K562 (cell line): ENCODE data around the gene APLNR. TPM values are rescaled to one million over a fixed set of nuclear protein-coding genes. Genes with fewer than 3 reads are reported as not detected.

Source experiments
- ATAC-seq: fragments of 200-7000 bp; cut with Tn5 transposase; 3 replicates; pipeline ENCODE4 v1.9.1; 2020; ENCODE audit warnings: moderate library complexity
- BruUV-seq: library from RNA; stranded (reverse); fragments of 400-500 nt; replicated peaks from 2 replicates; lab custom pipeline; 2021; lab: Mats Ljungman, UMichigan
- CTCF ChIA-PET: fragments of 300-600 bp; formaldehyde crosslinking; extraction: SDS; loops from one replicate; lab custom pipeline; 2021; ENCODE audit warnings: low intra/inter-chr PET ratio; lab: Yijun Ruan, JAX
- POLR2A ChIA-PET: fragments of 300-600, 350-650 bp; sonication (Branson Sonifier 250); formaldehyde crosslinking; extraction: SDS; loops from one replicate; lab custom pipeline; 2021; ENCODE audit warnings: antibody characterized with exemption, inconsistent platforms; lab: Yijun Ruan, JAX
- DNase-seq, 4 experiments: peaks; one replicate each; pipeline versions ENCODE4 v3.0.0 to v3.0.0-alpha.2; 2011 to 2018; ENCODE audit warnings: low spot score in 3 of 4, mixed read lengths in 3 of 4; ENCODE audit errors: extremely low read depth in 1 of 4
- FAIRE-seq: peaks from 2 replicates; lab custom pipeline; 2011; peaks lifted over from hg19 to GRCh38; lab: Jason Lieb, UNC
- H2AFZ ChIP-seq: 2 replicates; pipeline ENCODE4 v1.6.0; 2011; ENCODE audit warnings: low read depth, low read length, control low read depth, inconsistent platforms
- H3K27ac ChIP-seq: fragments of 200-600 bp; 3 replicates; pipeline ENCODE4 v1.8.0; 2011; ENCODE audit warnings: low read depth, mild to moderate bottlenecking, control low read depth, inconsistent platforms, low read length, moderate library complexity, mixed read lengths; ENCODE audit errors: extremely low read depth
- H3K27me3 ChIP-seq, 2 experiments: fragments of 300-600 bp in 1 of 2; 2 replicates in 1 of 2; 3 replicates in 1 of 2; pipeline versions ENCODE4 v1.6.0 to v1.8.0; 2011; ENCODE audit warnings: inconsistent platforms in 2 of 2, low read length in 2 of 2, mild to moderate bottlenecking in 1 of 2, mixed read lengths in 1 of 2, moderate library complexity in 1 of 2; ENCODE audit not compliant: control insufficient read depth in 2 of 2, insufficient read depth in 2 of 2
- H3K36me3 ChIP-seq: fragments of 300-600 bp; 3 replicates; pipeline ENCODE4 v1.8.0; 2011; ENCODE audit warnings: mild to moderate bottlenecking, low read length, inconsistent platforms; ENCODE audit not compliant: control insufficient read depth, insufficient read depth
- H3K4me1 ChIP-seq, 2 experiments: fragments of 200-600 bp in 1 of 2; replicated peaks in 1 of 2; 2 replicates in 1 of 2; 3 replicates in 1 of 2; pipeline versions ENCODE4 v1.5.1 to v1.8.0; 2011; ENCODE audit warnings: inconsistent platforms in 2 of 2, low read length in 2 of 2, mild to moderate bottlenecking in 1 of 2, mixed read lengths in 1 of 2, moderate library complexity in 1 of 2; ENCODE audit not compliant: control insufficient read depth in 2 of 2, insufficient read depth in 2 of 2
- H3K4me2 ChIP-seq: 2 replicates; pipeline ENCODE4 v1.6.1; 2011; ENCODE audit warnings: low read length, control low read depth, inconsistent platforms, mixed read lengths; ENCODE audit not compliant: insufficient read depth
- H3K4me3 ChIP-seq: fragments of 200-600 bp; sonication (generic), shearing (Covaris generic); 2 replicates; pipeline ENCODE4 v1.5.1; 2016; ENCODE audit warnings: control low read depth, inconsistent platforms
- H3K79me2 ChIP-seq: fragments of 200-600 bp; 3 replicates; pipeline ENCODE4 v1.8.0; 2011; ENCODE audit warnings: low read length, inconsistent platforms; ENCODE audit not compliant: control insufficient read depth, insufficient read depth
- H3K9ac ChIP-seq, 2 experiments: 2 replicates each; pipeline versions ENCODE4 v1.6.0 to v1.6.1; 2011; ENCODE audit warnings: low read depth in 2 of 2, low read length in 2 of 2, control low read depth in 1 of 2, inconsistent platforms in 1 of 2, mild to moderate bottlenecking in 1 of 2, mixed read lengths in 1 of 2; ENCODE audit not compliant: insufficient read depth in 1 of 2
- H3K9me1 ChIP-seq: one replicate; pipeline ENCODE4 v1.6.0; 2011; ENCODE audit warnings: inconsistent platforms, mild to moderate bottlenecking, low read length, moderate library complexity; ENCODE audit not compliant: control insufficient read depth, insufficient read depth
- H3K9me3 ChIP-seq: replicated peaks from 2 replicates; pipeline ENCODE4 v1.5.1; 2011; ENCODE audit warnings: low read depth, low read length, inconsistent platforms; ENCODE audit not compliant: control insufficient read depth, insufficient read depth
- H4K20me1 ChIP-seq: replicated peaks from 2 replicates; pipeline ENCODE4 v1.6.1; 2011; ENCODE audit warnings: low read length, inconsistent platforms, mixed read lengths; ENCODE audit not compliant: control insufficient read depth, insufficient read depth
- ADNP ChIP-seq: fragments of 200-800 bp; sonication (Bioruptor generic); IDR thresholded peaks from 2 replicates; pipeline ENCODE4 v1.6.1; 2016; ENCODE audit warnings: missing genetic modification characterization, missing compliant biosample characterization
- L3MBTL2 ChIP-seq: fragments of 450-650 bp; IDR thresholded peaks from 2 replicates; pipeline ENCODE4 v1.6.1; 2016; ENCODE audit warnings: mild to moderate bottlenecking, moderate library complexity
- SAFB2 ChIP-seq: fragments of 200-400 bp; formaldehyde crosslinking; IDR thresholded peaks from 2 replicates; pipeline ENCODE4 v1.6.1; 2018; ENCODE audit warnings: borderline replicate concordance, low read length, low read depth, moderate library complexity; ENCODE audit not compliant: severe bottlenecking
- SREBF1 ChIP-seq: fragments of 150-350 bp; IDR thresholded peaks from 2 replicates; pipeline ENCODE4 v1.6.1; 2014; ENCODE audit warnings: antibody characterized with exemption, low read depth, low read length, borderline replicate concordance
- ZBTB17 ChIP-seq: fragments of 450-650 bp; formaldehyde crosslinking; IDR thresholded peaks from 2 replicates; pipeline ENCODE4 v1.4.0; 2020; ENCODE audit warnings: mild to moderate bottlenecking
- ZBTB43 ChIP-seq: sonication (generic); formaldehyde crosslinking; IDR thresholded peaks from 2 replicates; pipeline ENCODE4 v1.8.0; 2023; ENCODE audit warnings: mild to moderate bottlenecking, missing genetic modification reagents
- ZNF445 ChIP-seq: fragments of 250-450 bp; sonication (Bioruptor Pico); IDR thresholded peaks from 2 replicates; pipeline ENCODE4 v1.4.0; 2020; ENCODE audit warnings: low read depth, mild to moderate bottlenecking, moderate library complexity
- ZNF561 ChIP-seq: fragments of 450-650 bp; formaldehyde crosslinking; conservative IDR thresholded peaks from 2 replicates; pipeline ENCODE4 v1.4.0; 2020; ENCODE audit warnings: mild to moderate bottlenecking, moderate library complexity
- ZSCAN29 ChIP-seq: fragments of 450-650 bp; IDR thresholded peaks from 2 replicates; pipeline ENCODE4 v1.6.1; 2017
- WGBS: fragments of 100-300 bp; shearing (Covaris generic); methylation state at CpG from one replicate; pipeline ENCODE4 v1.1.6; 2016; ENCODE audit warnings: low coverage, mixed read lengths; ENCODE audit not compliant: insufficient coverage; ENCODE audit errors: missing lambda C conversion rate; 5-methylcytosine and 5-hydroxymethylcytosine counted together
- in situ Hi-C: fragments of 300-500 bp; cut with MboI; formaldehyde crosslinking; loops from 4 replicates; pipeline ENCODE4 v1.15.0; 2018; ENCODE audit warnings: inconsistent platforms, mixed read lengths
- intact Hi-C: fragments of 100-400 bp; cut with micrococcal nuclease; formaldehyde crosslinking; loops from 2 replicates; pipeline ENCODE4 v1.14.2; 2022
- polyA plus RNA-seq, 8 experiments: library from polyadenylated mRNA; depleted of rRNA in 4 of 8; stranded (reverse) in 5 of 8; unstranded in 3 of 8; fragments of >200 nt; fragmentation: Nextera tagmentation in 2 of 8; fragmentation: Illumina TruSeq in 1 of 8; extraction: Ambion mirVana in 2 of 8; extraction: Trizol in 1 of 8; gene quantifications; 2 replicates each; pipeline versions ENCODE4 v1.2.1 to v1.2.3, GENCODE V29; 2011 to 2014; ENCODE audit warnings: inconsistent platforms in 1 of 8, missing spikeins in 1 of 8
- total RNA-seq, 7 experiments: library from RNA; depleted of rRNA in 6 of 7; stranded (reverse); fragments of >200 nt in 6 of 7; fragmentation: Illumina TruSeq in 2 of 7; extraction: Trizol in 2 of 7; gene quantifications; 2 replicates each; pipeline versions ENCODE4 v1.2.1 to v1.2.3, GENCODE V29; 2011 to 2021; ENCODE audit warnings: low replicate concordance in 1 of 7

Gene APLNR
- total and polyA plus RNA-seq, 9 of the 15 experiments (the other 6 are each of a cell fraction or from before 2014, with no cell fraction given) = 0.15 to 2.0 (median 0.65) TPM

GRCh38 chr11:57202281-57202680 lies 34.8 kb downstream of the APLNR start:
- POLR2A ChIA-PET = interaction anchor here (0.6 to 1.5 kb wide), 3 partner anchors 10 to 18 kb away, joined by 3 to 5 read pairs (median 3); no protein-coding TSS in a partner anchor
- Histone ChIP-seq H3K27me3 (peaks cover 24 to 45% of the 10 kb centered on the region in 2 experiments), H3K4me1 (no peaks in the 10 kb centered on the region), H3K9me3 (no peaks in the 10 kb centered on the region), H3K27ac (no peak overlapping the region), H3K36me3 (no peaks in the 10 kb centered on the region), H3K4me2 (no peak overlapping the region), H4K20me1 (no peaks in the 10 kb centered on the region), H3K9ac (no peak overlapping the region; a peak in 1 of 4 replicates), H3K79me2 (no peaks in the 10 kb centered on the region), H3K4me3 (no peak overlapping the region), H2AFZ (no peak overlapping the region), H3K9me1 (no peaks in the 10 kb centered on the region)
- intact Hi-C loops (no loop called here), in situ Hi-C loops (no loop called here)
- TF ChIP-seq SREBF1 (no peak), ZNF445 (CRISPR knock-in tag) (no peak), ZBTB17 (CRISPR knock-in tag) (no peak), ZBTB43 (CRISPR knock-in tag) (no peak), L3MBTL2 (no peak), ZSCAN29 (no peak), SAFB2 (no peak), ZNF561 (CRISPR knock-in tag) (no peak), ADNP (tag) (no peak)
- BruUV-seq = no TSS peak
- DNase-seq = no peak
- CTCF ChIA-PET = interaction anchor here (0.6 kb wide), 1 partner anchor 105 kb away, joined by 4 read pairs; no protein-coding TSS in a partner anchor
- no peak for ATAC-seq
- FAIRE-seq = no peak
- 3% methylated on average over 10 of the region's 10 CpGs for whole genome bisulfite sequencing
